Right kidney (tissue), 1 donor: Measurements from ENCODE around the gene HCK.
A peak's percentile ranks its signal among the peaks of the same experiment; 100 is the strongest.

Experiments used
- DNase-seq: peaks from one replicate; pipeline ENCODE4 v3.0.0-alpha.2; 2016

HCK gene

GRCh38 chr20:32059189-32059588, 7.1 kb downstream of the HCK start:
- DNase-seq, result no peak

- DNase-seq, result no peak
Measured at GRCh38 chr20:32062776-32063170, 10.7 kb downstream of the HCK start.

DNA sequence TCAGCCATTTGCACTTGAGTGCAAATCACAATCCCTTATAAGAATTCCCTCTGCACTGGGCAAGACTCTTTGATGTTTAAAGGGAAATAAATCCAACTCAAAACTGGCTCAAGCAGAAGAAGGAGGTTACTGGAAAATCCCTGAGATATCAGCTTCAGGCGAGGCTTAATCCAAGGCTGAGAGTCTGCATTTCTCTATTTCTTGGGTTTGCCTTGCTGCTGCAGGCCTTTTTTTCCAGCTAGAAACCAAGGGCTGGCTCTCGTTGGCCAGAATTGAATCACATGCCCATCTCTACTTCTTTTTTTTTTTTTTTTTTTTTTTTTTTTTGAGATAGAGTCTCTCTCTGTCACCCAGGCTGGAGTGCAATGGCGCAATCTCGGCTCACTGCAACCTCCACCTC, 11.7 kb downstream of the HCK start:
- DNase-seq, result no peak

DNA sequence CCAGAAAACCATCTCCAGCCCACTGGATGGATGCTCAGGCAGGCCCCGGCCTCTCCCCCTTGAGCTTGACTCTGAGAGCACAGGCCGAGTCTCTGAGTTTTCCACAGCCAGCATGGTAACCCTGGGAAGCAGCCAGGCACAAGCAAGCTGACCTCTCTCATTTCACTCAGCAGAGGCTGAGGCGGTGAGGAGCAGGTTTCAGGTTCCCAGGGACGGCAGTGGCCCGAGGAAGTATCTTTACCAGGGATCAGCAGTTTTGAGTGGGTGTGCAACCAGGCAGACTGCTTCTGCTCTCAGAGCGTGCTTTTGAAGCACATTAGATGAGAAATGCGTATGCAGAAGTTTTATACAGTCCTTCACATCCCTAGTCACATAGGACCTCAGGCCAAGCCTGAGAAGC, 12.6 kb downstream of the HCK start:
- peak; percentile 26 for DNase-seq

GRCh38 chr20:32067234-32067821, 15.3 kb downstream of the HCK start:
- DNase-seq, result no peak

GRCh38 chr20:32068174-32068573, 16.1 kb downstream of the HCK start:
- DNase-seq, result no peak

DNA sequence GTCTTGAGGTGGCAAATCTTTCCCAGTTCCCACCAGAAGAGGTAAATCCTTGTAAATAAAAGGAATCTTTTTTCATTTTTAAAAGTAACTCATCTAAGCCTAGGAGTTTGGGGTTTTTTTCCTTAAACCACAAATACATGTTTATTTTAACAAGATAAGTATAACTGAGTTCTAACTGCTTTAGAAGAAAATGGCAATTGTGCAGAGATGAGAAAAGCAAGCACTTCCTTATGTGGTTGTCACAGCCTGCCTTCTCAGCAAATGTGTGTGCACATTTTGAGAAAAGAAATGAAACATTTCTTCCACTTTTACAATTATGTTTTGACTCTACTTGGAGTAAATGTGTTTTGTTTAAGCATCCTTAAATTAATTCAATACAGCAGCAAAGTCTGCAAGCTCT, 17.7 kb downstream of the HCK start:
- no peak for DNase-seq

DNA sequence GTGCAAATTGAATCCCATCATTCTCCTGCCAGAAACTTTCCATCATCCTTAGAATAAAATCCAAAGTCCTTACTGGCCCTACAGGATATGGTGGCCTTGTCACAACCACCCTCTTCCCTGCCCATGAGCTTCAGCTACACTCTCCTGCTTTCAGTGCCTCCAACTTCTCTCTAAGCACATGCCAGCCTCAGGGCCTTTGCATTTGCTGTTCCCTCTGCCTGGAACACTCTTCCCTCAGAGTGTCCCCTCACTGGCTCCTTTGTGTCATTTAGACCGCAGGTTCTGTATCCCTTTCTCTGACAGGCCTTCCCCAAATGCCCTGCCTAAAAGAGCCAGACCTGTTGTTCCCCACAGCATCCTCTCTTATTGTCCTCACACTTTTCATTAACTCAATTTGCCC, 18.2 kb downstream of the HCK start:
- no peak for DNase-seq

- no peak for DNase-seq
Measured at GRCh38 chr20:32070690-32071213, 18.7 kb downstream of the HCK start.

GRCh38 chr20:32071395-32072167, 19.5 kb downstream of the HCK start:
- DNase-seq, result no peak

DNA sequence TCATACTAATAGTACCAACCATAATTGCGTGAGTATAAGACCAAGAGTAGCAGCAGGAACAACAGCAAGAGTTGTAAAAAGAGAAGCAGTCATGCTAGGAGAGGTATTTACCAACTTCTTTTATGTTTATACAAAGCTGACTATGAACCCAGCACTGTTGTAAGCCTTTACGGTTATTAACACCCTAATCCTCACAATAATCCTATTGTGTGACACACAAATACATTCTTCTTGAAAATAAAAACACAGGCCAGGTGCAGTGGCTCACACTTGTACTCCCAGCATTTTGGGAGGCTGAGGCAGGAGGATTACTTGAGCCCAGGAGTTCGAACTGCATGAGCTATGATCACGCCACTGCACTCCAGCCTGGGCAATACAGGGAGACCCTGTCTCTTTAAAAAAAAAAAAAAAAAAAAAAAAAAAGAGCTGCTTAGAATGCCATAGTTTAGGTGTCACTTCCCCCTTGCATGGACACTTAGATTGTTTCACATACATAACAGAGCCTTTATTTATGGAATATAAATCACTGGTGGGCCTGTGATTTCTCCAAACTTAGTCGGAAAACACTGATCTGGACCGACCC, 20.2 kb downstream of the HCK start:
- no peak for DNase-seq

DNA sequence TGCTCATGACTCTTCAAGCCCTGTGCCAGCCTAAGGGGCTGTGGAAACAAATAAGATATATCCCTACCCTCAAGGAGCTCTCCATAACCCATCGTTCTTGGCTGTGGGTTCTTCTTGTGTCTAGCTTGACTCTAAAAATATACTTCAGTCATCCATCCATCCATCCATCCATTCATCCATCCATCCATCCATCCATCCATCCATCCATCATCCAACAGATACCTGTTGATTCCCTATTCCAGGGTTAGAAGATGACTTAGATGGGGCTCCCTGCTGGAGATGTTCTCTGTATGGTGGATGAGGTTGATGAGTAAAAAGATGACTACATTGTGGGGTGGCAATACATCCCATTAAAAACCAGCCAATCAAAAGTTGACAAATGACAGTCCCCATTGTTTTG, 23.5 kb downstream of the HCK start:
- no peak for DNase-seq

DNA sequence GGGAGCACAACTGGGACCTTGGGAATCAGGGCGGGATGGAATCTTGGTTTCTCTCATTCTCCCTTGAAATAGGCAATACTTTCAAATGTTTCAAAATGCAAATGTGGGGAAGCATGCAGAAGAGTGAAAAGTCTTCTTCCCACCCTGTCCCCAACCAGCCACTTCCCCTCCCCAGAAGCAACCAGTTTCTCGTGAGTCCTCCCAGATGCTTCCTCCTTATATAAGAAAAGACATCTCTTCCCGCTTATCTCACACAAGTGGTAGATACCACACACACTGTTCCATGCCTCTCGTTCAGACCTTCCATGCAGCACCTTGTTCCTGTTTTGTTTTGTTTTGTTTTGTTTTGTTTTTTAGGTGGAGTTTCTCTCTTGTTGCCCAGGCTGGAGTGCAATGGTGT, 25.1 kb downstream of the HCK start:
- no peak for DNase-seq

DNA sequence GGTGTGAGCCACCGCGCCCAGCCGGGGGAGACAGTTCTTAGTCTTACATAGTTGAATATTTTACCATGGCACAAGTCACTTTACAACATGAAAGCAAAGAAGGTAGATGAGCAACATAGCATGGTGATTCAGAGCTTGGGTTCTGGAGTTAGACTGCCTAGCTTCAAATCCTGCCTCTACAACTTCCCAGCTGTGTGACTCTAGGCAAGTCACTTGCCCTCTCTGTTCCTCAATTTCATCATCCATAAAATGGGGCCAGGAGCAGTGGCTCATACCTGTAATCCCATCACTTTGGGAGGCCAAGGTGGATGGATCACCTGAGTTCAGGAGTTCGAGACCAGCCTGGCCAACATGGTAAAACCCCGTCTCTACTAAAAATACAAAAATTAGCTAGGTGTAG, 26.3 kb downstream of the HCK start:
- no peak for DNase-seq

GRCh38 chr20:32078791-32079190, 26.7 kb downstream of the HCK start:
- no peak for DNase-seq

- DNase-seq, result no peak
Measured at GRCh38 chr20:32079655-32080109, 27.6 kb downstream of the HCK start.

DNA sequence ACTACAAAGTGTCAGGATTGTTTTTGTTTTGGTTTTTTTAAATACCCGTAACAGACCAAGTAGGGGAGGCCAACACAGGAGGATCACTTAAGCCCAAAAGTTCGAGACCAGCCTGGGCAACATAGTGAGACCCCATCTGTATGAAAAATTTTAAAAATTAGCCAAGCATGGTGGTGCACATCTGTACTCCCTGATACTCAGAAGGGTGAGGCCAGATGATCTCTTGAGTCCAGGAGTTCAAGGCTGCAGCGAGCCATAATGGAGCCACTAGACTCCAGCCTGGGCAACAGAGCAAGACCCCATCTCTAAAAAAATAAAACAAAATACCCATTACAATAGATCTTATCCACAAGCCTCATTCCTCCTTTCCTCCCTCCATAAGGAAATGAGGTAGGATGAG, 28.7 kb downstream of the HCK start:
- DNase-seq, result no peak

- no peak for DNase-seq
Measured at GRCh38 chr20:32083469-32083868, 31.4 kb downstream of the HCK start.

DNA sequence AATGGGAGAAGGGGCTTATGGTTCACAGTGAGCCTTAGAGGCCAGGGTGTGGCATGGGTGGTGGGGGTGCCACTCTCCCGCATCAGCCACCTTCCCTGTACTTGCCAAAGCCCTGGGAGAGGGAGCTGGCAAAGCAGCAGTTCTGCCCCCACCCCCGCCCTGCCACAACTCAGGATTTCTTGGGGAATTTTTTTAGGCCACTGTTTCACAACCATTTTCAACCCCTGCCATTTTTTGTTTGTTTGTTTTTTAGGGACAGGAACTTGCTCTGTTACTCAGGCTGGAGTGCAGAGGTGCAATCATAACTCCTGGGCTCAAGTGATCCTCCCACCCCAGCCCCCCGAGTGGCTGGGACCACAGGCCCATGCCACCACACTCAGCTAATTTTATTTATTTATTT, 35.0 kb downstream of the HCK start:
- DNase-seq, result no peak

GRCh38 chr20:32088759-32089158, 36.7 kb downstream of the HCK start:
- no peak for DNase-seq

GRCh38 chr20:32089637-32090362, 37.8 kb downstream of the HCK start:
- no peak for DNase-seq

GRCh38 chr20:32091888-32092346, 39.9 kb downstream of the HCK start:
- DNase-seq, result peak; percentile 56

DNA sequence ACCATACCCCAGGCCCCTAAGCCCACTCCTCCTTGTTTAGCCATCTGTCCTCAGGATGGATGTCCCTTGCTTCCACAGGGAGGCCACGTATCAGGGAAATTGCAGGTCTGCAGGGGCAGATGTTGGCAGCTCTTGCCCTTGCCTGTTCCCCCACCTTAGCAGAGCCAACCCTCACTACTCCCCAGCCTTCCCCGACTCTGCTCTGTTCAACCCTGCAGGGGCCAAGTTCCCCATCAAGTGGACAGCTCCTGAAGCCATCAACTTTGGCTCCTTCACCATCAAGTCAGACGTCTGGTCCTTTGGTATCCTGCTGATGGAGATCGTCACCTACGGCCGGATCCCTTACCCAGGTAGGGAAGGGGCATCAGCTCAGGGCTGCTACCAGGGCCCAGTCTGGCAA, 46.7 kb downstream of the HCK start:
- DNase-seq, result no peak
